Heart left ventricle (tissue), 13 donors: ENCODE results near the gene C11orf91.

Experiments
- CTCF ChIP-seq, 12 donors: fragments of 200-600 bp; sonication (generic) in 4 of 12; IDR thresholded peaks; one replicate each; pipeline versions ENCODE4 v1.5.0 to v1.8.0; 2018 to 2022; ENCODE audit warnings: antibody characterized with exemption in 12 of 12, mild to moderate bottlenecking in 5 of 12
- POLR2A ChIP-seq, 2 donors: fragments of 450-650 bp; IDR thresholded peaks; one replicate each; pipeline ENCODE4 v1.6.1; 2017; ENCODE audit warnings: antibody characterized with exemption in 2 of 2, mild to moderate bottlenecking in 2 of 2, moderate library complexity in 2 of 2
- donor health status: ischemic (EF 13 %, LVEDD 7.1; RV severe dilation, severe dysfunction).
- donor health status: DM: no; HTN: yes; CAD: no.
- donor health status: DM: no; HTN: no; CAD: no.
- donor health status: ischemic (EF 25% LVEDD 6.9; RV normal size, moderate dysfunction).
- donor health status: ischemic (EF 25% LVEDD 5.7; RV mildly dilated, moderate dysfunction).
- donor health status: ischemic (EF 35%, LVEDD 5.7; RV mildly dilated, moderate dysfunction).
- donor health status: nonischemic (EF 11% LVEDD 7.7; RV severe dilation, severe dysfunction).
- donor health status: DM: yes; HTN: yes; CAD: no.
- donor health status: PGD.
- donor health status: ischemic (EF 29% LVEDD 5.4; RV normal size, mild dysfunction).
- donor health status: nonischemic (EF 23%, LVEDD 6.1; RV moderate dilation, normal function).

- TF ChIP-seq CTCF (IDR thresholded peaks at IDR 0.05): no peak
- no peak for TF ChIP-seq POLR2A (IDR thresholded peaks at IDR 0.05)
Measured at GRCh38 chr11:33651555-33651954, 49.1 kb downstream of the C11orf91 start.
